PC-3 (cell line): ENCODE measurements around the gene YAP1. TPM values are rescaled to one million over a fixed set of nuclear protein-coding genes. Genes with fewer than 3 reads are reported as not detected.

Source experiments
- ATAC-seq: fragments of 200-7000 bp; cut with Tn5 transposase; 2 replicates; pipeline ENCODE4 v1.9.1; 2020; ENCODE audit warnings: mild to moderate bottlenecking, moderate library complexity
- BruUV-seq: library from RNA; stranded (reverse); fragments of 400-500 nt; replicated peaks from 2 replicates; lab custom pipeline; 2021; lab: Mats Ljungman, UMichigan
- CTCF ChIA-PET: fragments of 300-600 bp; sonication (Branson Sonifier 250); formaldehyde crosslinking; loops from one replicate; lab custom pipeline; 2022; ENCODE audit warnings: antibody characterized with exemption; lab: Charles Lee
- POLR2A ChIA-PET: fragments of 300-600 bp; sonication (Branson Sonifier 250); formaldehyde crosslinking; loops from one replicate; lab custom pipeline; 2022; ENCODE audit warnings: antibody characterized with exemption; ENCODE audit not compliant: unreplicated experiment; lab: Charles Lee
- DNase-seq: peaks from one replicate; pipeline ENCODE4 v3.0.0-alpha.2; 2015
- H2AFZ ChIP-seq: fragments of 300-600 bp; sonication (generic); 2 replicates; pipeline ENCODE4 v1.6.0; 2016; ENCODE audit warnings: antibody characterized with exemption, low read length
- H3F3A ChIP-seq: fragments of 300-600 bp; sonication (generic); one replicate; pipeline ENCODE4 v1.6.0; 2017; ENCODE audit warnings: antibody characterized with exemption, low read length, control low read depth, mild to moderate bottlenecking; ENCODE audit not compliant: unreplicated experiment
- H3K27ac ChIP-seq: fragments of 300-600 bp; sonication (generic); 2 replicates; pipeline ENCODE4 v1.5.1; 2016; ENCODE audit warnings: mild to moderate bottlenecking, low read length
- H3K27me3 ChIP-seq: fragments of 300-600 bp; sonication (generic); 2 replicates; pipeline ENCODE4 v1.6.1; 2016; ENCODE audit warnings: low read length, mixed read lengths
- H3K36me3 ChIP-seq: fragments of 300-600 bp; sonication (generic); 2 replicates; pipeline ENCODE4 v1.6.1; 2016; ENCODE audit warnings: low read depth, mixed run types, low read length, mixed read lengths
- H3K4me1 ChIP-seq: fragments of 300-600 bp; sonication (generic); 2 replicates; pipeline ENCODE4 v1.5.1; 2016; ENCODE audit warnings: low read length; ENCODE audit not compliant: insufficient read depth
- H3K4me2 ChIP-seq: fragments of 300-600 bp; sonication (generic); 2 replicates; pipeline ENCODE4 v1.6.0; 2016; ENCODE audit warnings: low read length
- H3K4me3 ChIP-seq: fragments of 300-600 bp; sonication (generic); 2 replicates; pipeline ENCODE4 v1.5.1; 2016; ENCODE audit warnings: mild to moderate bottlenecking, low read length, mixed read lengths
- H3K79me2 ChIP-seq: fragments of 300-600 bp; sonication (generic); 2 replicates; pipeline ENCODE4 v1.6.1; 2017; ENCODE audit warnings: low read length, mixed read lengths
- H3K9ac ChIP-seq: fragments of 300-600 bp; sonication (generic); 2 replicates; pipeline ENCODE4 v1.6.0; 2016; ENCODE audit warnings: mild to moderate bottlenecking, low read length
- H3K9me2 ChIP-seq: fragments of 300-600 bp; sonication (generic); replicated peaks from 2 replicates; pipeline ENCODE4 v1.6.1; 2016; ENCODE audit warnings: mixed run types, low read length, mixed read lengths
- H3K9me3 ChIP-seq: fragments of 300-600 bp; sonication (generic); 2 replicates; pipeline ENCODE4 v1.6.1; 2016; ENCODE audit warnings: low read length, mixed read lengths
- H4K20me1 ChIP-seq: fragments of 300-600 bp; sonication (generic); 2 replicates; pipeline ENCODE4 v1.6.1; 2016; ENCODE audit warnings: low read length, mixed read lengths
- EZH2 ChIP-seq: fragments of 300-600 bp; sonication (generic); IDR thresholded peaks from one replicate; pipeline ENCODE4 v1.6.1; 2017; ENCODE audit warnings: antibody characterized with exemption, mild to moderate bottlenecking, low read length; ENCODE audit not compliant: unreplicated experiment
- EZH2phosphoT487 ChIP-seq: fragments of 300-600 bp; sonication (generic); IDR thresholded peaks from 2 replicates; pipeline ENCODE4 v1.6.1; 2018; ENCODE audit warnings: mild to moderate bottlenecking, antibody characterized with exemption, low read length, borderline replicate concordance
- intact Hi-C: fragments of 100-400 bp; cut with micrococcal nuclease; formaldehyde crosslinking; loops from 2 replicates; pipeline ENCODE4 v1.9.0; 2023
- total RNA-seq: library from RNA; depleted of rRNA; stranded (reverse); fragments of >200 nt; gene quantifications from 2 replicates; pipeline ENCODE4 v1.2.3, GENCODE V29; 2014
- TF ChIP-seq, protein P1 (sequence below): fragments of 300-600 bp; sonication (generic); conservative IDR thresholded peaks from 2 replicates; pipeline ENCODE4 v1.5.1; 2017; ENCODE audit warnings: antibody characterized with exemption, low read depth, mild to moderate bottlenecking, low read length

The YAP1 gene
- total RNA-seq, 1 experiment from 2014 or later = 104 TPM

DNA sequence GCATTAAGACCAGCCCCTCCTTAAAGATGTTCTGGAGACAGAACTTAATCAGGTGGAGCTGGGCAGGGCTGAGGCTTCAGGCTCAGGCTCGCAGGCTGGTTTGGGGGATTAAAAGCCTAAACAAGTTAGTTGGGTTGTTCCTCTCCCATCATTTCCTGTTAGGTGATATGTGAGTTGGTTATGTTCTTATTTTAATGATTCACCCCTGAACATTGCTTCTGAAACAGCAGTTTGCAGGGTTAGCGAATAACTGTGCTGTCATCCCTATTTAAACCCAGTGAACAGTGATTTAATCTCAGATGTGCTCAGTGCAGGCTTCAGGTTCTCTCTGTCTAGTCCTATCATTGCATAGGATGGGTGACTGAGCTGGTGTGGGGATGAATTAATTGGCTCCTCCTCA is 159.7 kb downstream of the YAP1 start:
- Histone ChIP-seq H3K9me2 (no peaks in the 10 kb centered on the region; the same call in 1 of the 2 replicates), H3K4me1 (peaks cover 33% of the 10 kb centered on the region), H3K4me3 (peak overlapping the region; percentile 85), H3K4me2 (peak overlapping the region; percentile 92), H3K9me3 (no peaks in the 10 kb centered on the region), H3K36me3 (no peaks in the 10 kb centered on the region), H4K20me1 (no peaks in the 10 kb centered on the region), H3K27me3 (no peaks in the 10 kb centered on the region), H3K79me2 (no peaks in the 10 kb centered on the region), H3F3A (no peaks in the 10 kb centered on the region), H3K9ac (no peak overlapping the region), H3K27ac (peak overlapping the region; percentile 18; the same call in 1 of the 2 replicates), H2AFZ (peak overlapping the region; percentile 91; the same call in 1 of the 2 replicates)
- POLR2A ChIA-PET = interaction anchor here (0.7 kb wide), 1 partner anchor 80 kb away, joined by 3 read pairs; no protein-coding TSS in a partner anchor
- CTCF ChIA-PET = interaction anchor here (1.2 kb wide), 1 partner anchor 417 kb away, joined by 3 read pairs; no protein-coding TSS in a partner anchor
- no TSS peak for BruUV-seq
- TF ChIP-seq, protein P1, sequence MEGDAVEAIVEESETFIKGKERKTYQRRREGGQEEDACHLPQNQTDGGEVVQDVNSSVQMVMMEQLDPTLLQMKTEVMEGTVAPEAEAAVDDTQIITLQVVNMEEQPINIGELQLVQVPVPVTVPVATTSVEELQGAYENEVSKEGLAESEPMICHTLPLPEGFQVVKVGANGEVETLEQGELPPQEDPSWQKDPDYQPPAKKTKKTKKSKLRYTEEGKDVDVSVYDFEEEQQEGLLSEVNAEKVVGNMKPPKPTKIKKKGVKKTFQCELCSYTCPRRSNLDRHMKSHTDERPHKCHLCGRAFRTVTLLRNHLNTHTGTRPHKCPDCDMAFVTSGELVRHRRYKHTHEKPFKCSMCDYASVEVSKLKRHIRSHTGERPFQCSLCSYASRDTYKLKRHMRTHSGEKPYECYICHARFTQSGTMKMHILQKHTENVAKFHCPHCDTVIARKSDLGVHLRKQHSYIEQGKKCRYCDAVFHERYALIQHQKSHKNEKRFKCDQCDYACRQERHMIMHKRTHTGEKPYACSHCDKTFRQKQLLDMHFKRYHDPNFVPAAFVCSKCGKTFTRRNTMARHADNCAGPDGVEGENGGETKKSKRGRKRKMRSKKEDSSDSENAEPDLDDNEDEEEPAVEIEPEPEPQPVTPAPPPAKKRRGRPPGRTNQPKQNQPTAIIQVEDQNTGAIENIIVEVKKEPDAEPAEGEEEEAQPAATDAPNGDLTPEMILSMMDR = no peak
- TF ChIP-seq EZH2phosphoT487 (no peak), EZH2 (no peak)
- DNase-seq (peak; percentile 84), ATAC-seq (peak; percentile 2)
- intact Hi-C loops = loop anchor here (2.0 to 5.0 kb wide), 4 partner anchors 138 to 408 kb away; partner anchors contain the start of gene CEP126

DNA sequence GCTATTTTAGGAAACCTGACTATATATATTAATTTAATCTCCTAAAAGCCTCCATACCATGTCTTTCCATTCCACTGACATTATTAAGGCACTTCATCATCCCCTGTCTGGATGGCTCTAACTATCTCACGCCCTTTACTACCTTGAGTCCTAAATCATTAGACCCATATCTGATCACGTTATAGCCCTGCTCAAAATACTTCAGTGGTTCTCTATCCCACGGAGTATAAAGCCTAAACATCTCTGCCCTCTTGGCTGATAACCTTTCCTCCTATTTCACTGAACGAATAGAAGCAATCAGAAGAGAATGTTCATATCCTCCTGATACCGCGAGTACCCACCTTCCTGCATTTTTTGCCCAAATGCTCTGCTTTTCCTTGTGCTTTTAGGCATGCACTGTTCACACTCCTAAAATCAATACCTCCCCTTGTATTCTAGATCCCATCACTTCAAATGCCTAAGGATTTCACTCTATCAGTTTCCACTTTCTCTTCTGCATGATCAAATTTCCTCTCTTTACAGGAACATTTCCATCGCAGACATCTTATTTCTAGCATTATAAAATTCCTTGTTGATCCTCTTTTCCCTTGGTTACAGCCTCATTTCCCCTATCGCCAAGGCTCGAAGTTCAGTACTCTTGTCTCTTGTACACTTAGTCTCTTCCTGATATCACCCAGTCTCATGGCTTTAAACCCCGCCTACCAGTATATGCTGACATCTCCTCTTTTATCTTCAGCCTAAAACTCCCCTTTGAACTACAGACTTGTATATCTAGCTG is 162.0 kb downstream of the YAP1 start:
- no peaks in the 10 kb centered on the region; the same call in 1 of the 2 replicates for H3K9me2 ChIP-seq
- H2AFZ ChIP-seq = no peak overlapping the region
- no peaks in the 10 kb centered on the region for H3F3A ChIP-seq
- TF ChIP-seq EZH2phosphoT487 (no peak), EZH2 (no peak)
- TF ChIP-seq, protein P1 = no peak
- H3K27me3 ChIP-seq = no peaks in the 10 kb centered on the region
- ATAC-seq (no peak), DNase-seq (no peak)
- H3K27ac ChIP-seq = no peak overlapping the region
- no TSS peak for BruUV-seq
- no peak overlapping the region for H3K9ac ChIP-seq
- no peaks in the 10 kb centered on the region for H3K9me3 ChIP-seq
- intact Hi-C loops = no loop called here
- H3K4me2 ChIP-seq = no peak overlapping the region
- CTCF ChIA-PET = no interaction called here
- POLR2A ChIA-PET = no interaction called here
- H3K4me1 ChIP-seq = peaks cover 31% of the 10 kb centered on the region
- H4K20me1 ChIP-seq = no peaks in the 10 kb centered on the region
- no peaks in the 10 kb centered on the region for H3K79me2 ChIP-seq
- no peak overlapping the region for H3K4me3 ChIP-seq
- no peaks in the 10 kb centered on the region for H3K36me3 ChIP-seq
